ENCODE data around the gene GNB4.

DNA sequence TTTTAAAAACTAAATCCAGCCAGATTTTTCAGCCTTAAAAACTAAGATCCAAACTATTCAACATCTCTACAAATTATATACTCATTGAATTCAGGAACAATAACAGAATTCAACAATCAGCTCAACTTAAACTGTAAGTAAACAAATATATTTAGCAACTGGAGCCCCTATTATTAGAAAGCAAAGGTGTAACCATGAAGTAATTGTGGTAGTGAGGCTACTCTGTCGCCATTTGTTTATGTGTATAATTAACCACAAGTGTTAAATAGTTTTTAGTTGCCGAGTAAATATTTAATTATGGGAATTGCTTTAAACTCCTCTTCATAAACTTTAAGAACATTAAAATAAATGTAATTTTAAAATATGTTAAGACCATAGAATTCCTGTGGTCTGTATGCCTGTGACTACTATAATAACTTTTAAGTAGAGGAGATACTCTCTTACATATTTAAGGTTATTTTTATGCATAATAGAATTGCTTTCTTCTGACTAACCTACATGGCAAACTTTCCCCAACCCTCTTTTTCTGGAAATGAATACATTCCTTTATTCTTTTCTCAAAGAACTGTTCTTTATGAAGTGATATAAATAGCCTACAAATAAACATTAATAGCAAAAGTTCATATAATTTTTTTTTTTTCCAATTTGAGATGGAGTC lies 52.6 kb downstream of the GNB4 start:
- TF ChIP-seq, protein P1, sequence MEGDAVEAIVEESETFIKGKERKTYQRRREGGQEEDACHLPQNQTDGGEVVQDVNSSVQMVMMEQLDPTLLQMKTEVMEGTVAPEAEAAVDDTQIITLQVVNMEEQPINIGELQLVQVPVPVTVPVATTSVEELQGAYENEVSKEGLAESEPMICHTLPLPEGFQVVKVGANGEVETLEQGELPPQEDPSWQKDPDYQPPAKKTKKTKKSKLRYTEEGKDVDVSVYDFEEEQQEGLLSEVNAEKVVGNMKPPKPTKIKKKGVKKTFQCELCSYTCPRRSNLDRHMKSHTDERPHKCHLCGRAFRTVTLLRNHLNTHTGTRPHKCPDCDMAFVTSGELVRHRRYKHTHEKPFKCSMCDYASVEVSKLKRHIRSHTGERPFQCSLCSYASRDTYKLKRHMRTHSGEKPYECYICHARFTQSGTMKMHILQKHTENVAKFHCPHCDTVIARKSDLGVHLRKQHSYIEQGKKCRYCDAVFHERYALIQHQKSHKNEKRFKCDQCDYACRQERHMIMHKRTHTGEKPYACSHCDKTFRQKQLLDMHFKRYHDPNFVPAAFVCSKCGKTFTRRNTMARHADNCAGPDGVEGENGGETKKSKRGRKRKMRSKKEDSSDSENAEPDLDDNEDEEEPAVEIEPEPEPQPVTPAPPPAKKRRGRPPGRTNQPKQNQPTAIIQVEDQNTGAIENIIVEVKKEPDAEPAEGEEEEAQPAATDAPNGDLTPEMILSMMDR (IDR thresholded peaks at IDR 0.05; ENCODE audit: poor library complexity, severe bottlenecking): no peak
- no peak for TF ChIP-seq EZH2 (IDR thresholded peaks at IDR 0.05; ENCODE audit: borderline replicate concordance, insufficient read depth, low read length, poor library complexity, severe bottlenecking)
- TF ChIP-seq, protein P2, sequence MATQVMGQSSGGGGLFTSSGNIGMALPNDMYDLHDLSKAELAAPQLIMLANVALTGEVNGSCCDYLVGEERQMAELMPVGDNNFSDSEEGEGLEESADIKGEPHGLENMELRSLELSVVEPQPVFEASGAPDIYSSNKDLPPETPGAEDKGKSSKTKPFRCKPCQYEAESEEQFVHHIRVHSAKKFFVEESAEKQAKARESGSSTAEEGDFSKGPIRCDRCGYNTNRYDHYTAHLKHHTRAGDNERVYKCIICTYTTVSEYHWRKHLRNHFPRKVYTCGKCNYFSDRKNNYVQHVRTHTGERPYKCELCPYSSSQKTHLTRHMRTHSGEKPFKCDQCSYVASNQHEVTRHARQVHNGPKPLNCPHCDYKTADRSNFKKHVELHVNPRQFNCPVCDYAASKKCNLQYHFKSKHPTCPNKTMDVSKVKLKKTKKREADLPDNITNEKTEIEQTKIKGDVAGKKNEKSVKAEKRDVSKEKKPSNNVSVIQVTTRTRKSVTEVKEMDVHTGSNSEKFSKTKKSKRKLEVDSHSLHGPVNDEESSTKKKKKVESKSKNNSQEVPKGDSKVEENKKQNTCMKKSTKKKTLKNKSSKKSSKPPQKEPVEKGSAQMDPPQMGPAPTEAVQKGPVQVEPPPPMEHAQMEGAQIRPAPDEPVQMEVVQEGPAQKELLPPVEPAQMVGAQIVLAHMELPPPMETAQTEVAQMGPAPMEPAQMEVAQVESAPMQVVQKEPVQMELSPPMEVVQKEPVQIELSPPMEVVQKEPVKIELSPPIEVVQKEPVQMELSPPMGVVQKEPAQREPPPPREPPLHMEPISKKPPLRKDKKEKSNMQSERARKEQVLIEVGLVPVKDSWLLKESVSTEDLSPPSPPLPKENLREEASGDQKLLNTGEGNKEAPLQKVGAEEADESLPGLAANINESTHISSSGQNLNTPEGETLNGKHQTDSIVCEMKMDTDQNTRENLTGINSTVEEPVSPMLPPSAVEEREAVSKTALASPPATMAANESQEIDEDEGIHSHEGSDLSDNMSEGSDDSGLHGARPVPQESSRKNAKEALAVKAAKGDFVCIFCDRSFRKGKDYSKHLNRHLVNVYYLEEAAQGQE (IDR thresholded peaks at IDR 0.05; ENCODE audit: borderline replicate concordance): no peak
- TF ChIP-seq SMC3 (conservative IDR thresholded peaks at IDR 0.05; ENCODE audit: poor library complexity): no peak
- no peak for TF ChIP-seq POLR2AphosphoS5 (IDR thresholded peaks at IDR 0.05)
- no peak for TF ChIP-seq TAF1 (IDR thresholded peaks at IDR 0.05; ENCODE audit: low read depth)
